OCI-LY1 (cell line): ENCODE data around the gene COL9A3.

Experiments used
- H2AFZ ChIP-seq: fragments of 200-600 bp; sonication (generic), shearing (Covaris generic); 2 replicates; pipeline ENCODE4 v1.6.0; 2014; ENCODE audit warnings: antibody characterized with exemption, mild to moderate bottlenecking, low read length
- H3F3A ChIP-seq: fragments of 200-600 bp; sonication (generic), shearing (Covaris generic); 2 replicates; pipeline ENCODE4 v1.6.0; 2014; ENCODE audit warnings: mild to moderate bottlenecking, antibody characterized with exemption, low read length, moderate library complexity; ENCODE audit not compliant: insufficient read depth
- H3K27ac ChIP-seq: fragments of 200-600 bp; sonication (generic); 2 replicates; pipeline ENCODE4 v1.5.1; 2014; ENCODE audit warnings: low read length, mixed run types, mild to moderate bottlenecking, low read depth; ENCODE audit not compliant: poor library complexity, severe bottlenecking
- H3K27me3 ChIP-seq: fragments of 200-600 bp; sonication (generic); 2 replicates; pipeline ENCODE4 v1.6.0; 2014; ENCODE audit warnings: antibody characterized with exemption, mild to moderate bottlenecking, low read length, moderate library complexity; ENCODE audit not compliant: insufficient read depth
- H3K36me3 ChIP-seq: fragments of 200-600 bp; sonication (generic); 2 replicates; pipeline ENCODE4 v1.6.1; 2014; ENCODE audit warnings: mild to moderate bottlenecking, antibody characterized with exemption, low read length, moderate library complexity, mixed read lengths; ENCODE audit not compliant: insufficient read depth
- H3K4me1 ChIP-seq: fragments of 200-600 bp; sonication (generic); 2 replicates; pipeline ENCODE4 v1.5.1; 2014; ENCODE audit warnings: mild to moderate bottlenecking, low read length, moderate library complexity; ENCODE audit not compliant: insufficient read depth, severe bottlenecking
- H3K4me2 ChIP-seq: fragments of 200-600 bp; sonication (generic), shearing (Covaris generic); 2 replicates; pipeline ENCODE4 v1.6.1; 2014; ENCODE audit warnings: low read length
- H3K4me3 ChIP-seq: fragments of 200-600 bp; sonication (generic); 2 replicates; pipeline ENCODE4 v1.5.1; 2014; ENCODE audit warnings: low read length, low read depth, mild to moderate bottlenecking, mixed read lengths; ENCODE audit not compliant: poor library complexity, severe bottlenecking
- H3K79me2 ChIP-seq: fragments of 200-600 bp; shearing (Covaris generic); 2 replicates; pipeline ENCODE4 v1.6.1; 2016; ENCODE audit warnings: mixed run types, low read length, mixed read lengths; ENCODE audit not compliant: insufficient read depth
- H3K9ac ChIP-seq: fragments of 200-600 bp; sonication (generic), shearing (Covaris generic); 2 replicates; pipeline ENCODE4 v1.6.1; 2014; ENCODE audit warnings: mild to moderate bottlenecking, low read length, mixed read lengths
- H3K9me2 ChIP-seq: fragments of 200-600 bp; sonication (generic), shearing (Covaris generic); 2 replicates; pipeline ENCODE4 v1.6.1; 2014; ENCODE audit warnings: low read depth, mild to moderate bottlenecking, low read length, mixed read lengths
- H3K9me3 ChIP-seq: fragments of 200-600 bp; shearing (Covaris generic); 2 replicates; pipeline ENCODE4 v1.6.1; 2014; ENCODE audit warnings: low read length, mixed read lengths
- H4K20me1 ChIP-seq: fragments of 200-600 bp; sonication (generic), shearing (Covaris generic); 2 replicates; pipeline ENCODE4 v1.6.0; 2016; ENCODE audit warnings: mild to moderate bottlenecking, low read length; ENCODE audit not compliant: insufficient read depth
- CTCF ChIP-seq: fragments of 200-600 bp; sonication (generic), shearing (Covaris generic); IDR thresholded peaks from 2 replicates; pipeline ENCODE4 v1.5.1; 2017; ENCODE audit warnings: mild to moderate bottlenecking, antibody characterized with exemption, low read length, moderate library complexity, mixed read lengths
- EZH2 ChIP-seq: fragments of 200-600 bp; sonication (generic), shearing (Covaris generic); IDR thresholded peaks from 2 replicates; pipeline ENCODE4 v1.8.0; 2017; ENCODE audit warnings: borderline replicate concordance, mixed run types, mild to moderate bottlenecking, antibody characterized with exemption, low read length, moderate library complexity, mixed read lengths

The COL9A3 gene

GRCh38 chr20:62771396-62772102, 45.3 kb upstream of the COL9A3 start:
- no peaks in the 10 kb centered on the region for H3K9me3 ChIP-seq
- H2AFZ ChIP-seq: no peak overlapping the region
- no peaks in the 10 kb centered on the region for H3K79me2 ChIP-seq
- H3K27ac ChIP-seq: no peak overlapping the region
- H3K36me3 ChIP-seq: no peaks in the 10 kb centered on the region
- TF ChIP-seq CTCF: no peak
- no peak for TF ChIP-seq EZH2
- no peaks in the 10 kb centered on the region for H3K9me2 ChIP-seq
- H3K4me3 ChIP-seq: no peak overlapping the region
- no peaks in the 10 kb centered on the region for H4K20me1 ChIP-seq
- no peaks in the 10 kb centered on the region for H3F3A ChIP-seq
- no peak overlapping the region for H3K9ac ChIP-seq
- no peak overlapping the region for H3K4me2 ChIP-seq
- H3K27me3 ChIP-seq: peaks cover 7% of the 10 kb centered on the region; the same call in 1 of the 2 replicates
- H3K4me1 ChIP-seq: peaks cover 2% of the 10 kb centered on the region

GRCh38 chr20:62772103-62772611, 44.7 kb upstream of the COL9A3 start:
- no peak overlapping the region for H3K27ac ChIP-seq
- no peak overlapping the region for H3K9ac ChIP-seq
- H3K27me3 ChIP-seq: peaks cover 7% of the 10 kb centered on the region; the same call in 1 of the 2 replicates

GRCh38 chr20:62772619-62772989, 44.2 kb upstream of the COL9A3 start:
- TF ChIP-seq EZH2 (no peak), CTCF (no peak)
- Histone ChIP-seq H3K4me3 (no peak overlapping the region), H3K27ac (no peak overlapping the region), H3F3A (no peaks in the 10 kb centered on the region), H3K9me2 (no peaks in the 10 kb centered on the region), H3K27me3 (peaks cover 7% of the 10 kb centered on the region; the same call in 1 of the 2 replicates), H2AFZ (no peak overlapping the region), H3K4me1 (peaks cover 8% of the 10 kb centered on the region), H4K20me1 (no peaks in the 10 kb centered on the region), H3K9ac (no peak overlapping the region), H3K4me2 (no peak overlapping the region), H3K9me3 (no peaks in the 10 kb centered on the region), H3K79me2 (no peaks in the 10 kb centered on the region), H3K36me3 (no peaks in the 10 kb centered on the region)

More at GRCh38 chr20:62772103-62772611, 44.7 kb upstream of the COL9A3 start:
- no peaks in the 10 kb centered on the region for H4K20me1 ChIP-seq
- H2AFZ ChIP-seq: no peak overlapping the region
- TF ChIP-seq CTCF (no peak), EZH2 (no peak)
- H3K4me2 ChIP-seq: no peak overlapping the region
- peaks cover 6% of the 10 kb centered on the region for H3K4me1 ChIP-seq
- no peaks in the 10 kb centered on the region for H3K9me3 ChIP-seq
- no peaks in the 10 kb centered on the region for H3F3A ChIP-seq
- H3K36me3 ChIP-seq: no peaks in the 10 kb centered on the region
- no peaks in the 10 kb centered on the region for H3K79me2 ChIP-seq
- H3K9me2 ChIP-seq: no peaks in the 10 kb centered on the region
- H3K4me3 ChIP-seq: no peak overlapping the region
